ENCODE data around the gene AHRR. TPM values are rescaled to one million over a fixed set of nuclear protein-coding genes. Genes with fewer than 3 reads are reported as not detected.

AHRR gene
- total and polyA plus RNA-seq, 2 experiments from 2014 or later = 0.27 to 1.8 TPM

GRCh38 chr5:444226-444625 is 122.7 kb downstream of the AHRR start:
- H3K9me3 Mint-ChIP-seq = peaks cover 3% of the 10 kb centered on the region; the same call in 1 of the 3 replicates
- no peak overlapping the region for H3K27ac Mint-ChIP-seq
- H3K9me2 ChIP-seq (ENCODE audit: insufficient read depth) = no peaks in the 10 kb centered on the region
- H2AFZ ChIP-seq = no peak overlapping the region
- peaks cover 19% of the 10 kb centered on the region for H3K27me3 Mint-ChIP-seq (ENCODE audit: insufficient read depth, low read depth, poor library complexity)
- no peaks in the 10 kb centered on the region for H3F3A ChIP-seq (replicated peaks; ENCODE audit: low read depth)
- H3K4me1 Mint-ChIP-seq = peaks cover 3% of the 10 kb centered on the region; the same call in 2 of the 3 replicates
- DNase-seq (ENCODE audit: low spot score) (no peak), ATAC-seq (no peak)
- H3K4me3 Mint-ChIP-seq = peak overlapping the region; percentile 98
- peaks cover 28% of the 10 kb centered on the region for H3K36me3 Mint-ChIP-seq (ENCODE audit: low read depth)
- TF ChIP-seq, protein P1, sequence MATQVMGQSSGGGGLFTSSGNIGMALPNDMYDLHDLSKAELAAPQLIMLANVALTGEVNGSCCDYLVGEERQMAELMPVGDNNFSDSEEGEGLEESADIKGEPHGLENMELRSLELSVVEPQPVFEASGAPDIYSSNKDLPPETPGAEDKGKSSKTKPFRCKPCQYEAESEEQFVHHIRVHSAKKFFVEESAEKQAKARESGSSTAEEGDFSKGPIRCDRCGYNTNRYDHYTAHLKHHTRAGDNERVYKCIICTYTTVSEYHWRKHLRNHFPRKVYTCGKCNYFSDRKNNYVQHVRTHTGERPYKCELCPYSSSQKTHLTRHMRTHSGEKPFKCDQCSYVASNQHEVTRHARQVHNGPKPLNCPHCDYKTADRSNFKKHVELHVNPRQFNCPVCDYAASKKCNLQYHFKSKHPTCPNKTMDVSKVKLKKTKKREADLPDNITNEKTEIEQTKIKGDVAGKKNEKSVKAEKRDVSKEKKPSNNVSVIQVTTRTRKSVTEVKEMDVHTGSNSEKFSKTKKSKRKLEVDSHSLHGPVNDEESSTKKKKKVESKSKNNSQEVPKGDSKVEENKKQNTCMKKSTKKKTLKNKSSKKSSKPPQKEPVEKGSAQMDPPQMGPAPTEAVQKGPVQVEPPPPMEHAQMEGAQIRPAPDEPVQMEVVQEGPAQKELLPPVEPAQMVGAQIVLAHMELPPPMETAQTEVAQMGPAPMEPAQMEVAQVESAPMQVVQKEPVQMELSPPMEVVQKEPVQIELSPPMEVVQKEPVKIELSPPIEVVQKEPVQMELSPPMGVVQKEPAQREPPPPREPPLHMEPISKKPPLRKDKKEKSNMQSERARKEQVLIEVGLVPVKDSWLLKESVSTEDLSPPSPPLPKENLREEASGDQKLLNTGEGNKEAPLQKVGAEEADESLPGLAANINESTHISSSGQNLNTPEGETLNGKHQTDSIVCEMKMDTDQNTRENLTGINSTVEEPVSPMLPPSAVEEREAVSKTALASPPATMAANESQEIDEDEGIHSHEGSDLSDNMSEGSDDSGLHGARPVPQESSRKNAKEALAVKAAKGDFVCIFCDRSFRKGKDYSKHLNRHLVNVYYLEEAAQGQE (IDR thresholded peaks at IDR 0.05; ENCODE audit: unreplicated experiment) = no peak
- TF ChIP-seq ETS1 (IDR thresholded peaks at IDR 0.05) (no peak), POLR2AphosphoS5 (IDR thresholded peaks at IDR 0.05; ENCODE audit: low read depth) (no peak), ZNF114 (CRISPR knock-in tag; IDR thresholded peaks at IDR 0.05) (no peak), CREB1 (CRISPR knock-in tag; IDR thresholded peaks at IDR 0.05; ENCODE audit: low read depth) (no peak), EZH2 (IDR thresholded peaks at IDR 0.05; ENCODE audit: low read depth, unreplicated experiment) (no peak)
- H4K20me1 ChIP-seq (replicated peaks; ENCODE audit: insufficient read depth) = peaks cover 2% of the 10 kb centered on the region; the same call in 1 of the 2 replicates
- H3K4me1 ChIP-seq (ENCODE audit: insufficient read depth) = peaks cover 6% of the 10 kb centered on the region; the same call in 1 of the 2 replicates
- H3K4me3 ChIP-seq = peak overlapping the region; percentile 87
- no peak overlapping the region for H3K27ac ChIP-seq (ENCODE audit: low read depth)
- peaks cover 15% of the 10 kb centered on the region for H3K79me2 ChIP-seq (replicated peaks; ENCODE audit: insufficient read depth)
- peak overlapping the region; percentile 95; the same call in 1 of the 2 replicates for H3K4me2 ChIP-seq
- no peaks in the 10 kb centered on the region for H3K27me3 ChIP-seq (ENCODE audit: insufficient read depth)
- H3K36me3 ChIP-seq (ENCODE audit: insufficient read depth) = peaks cover 5% of the 10 kb centered on the region

GRCh38 chr5:445591-445990 is 124.1 kb downstream of the AHRR start:
- no peak for DNase-seq (ENCODE audit: low spot score)
- H3K27ac ChIP-seq (ENCODE audit: low read depth) = no peak overlapping the region
- peaks cover 6% of the 10 kb centered on the region; the same call in 1 of the 2 replicates for H3K4me1 ChIP-seq (ENCODE audit: insufficient read depth)
- no peak for ATAC-seq
- H3K4me2 ChIP-seq = no peak overlapping the region
- no peaks in the 10 kb centered on the region for H3K9me2 ChIP-seq (ENCODE audit: insufficient read depth)
- H2AFZ ChIP-seq = no peak overlapping the region
- Mint-ChIP-seq H3K9me3 (peaks cover 3% of the 10 kb centered on the region; the same call in 1 of the 3 replicates), H3K27ac (no peak overlapping the region), H3K4me1 (peaks cover 3% of the 10 kb centered on the region; the same call in 2 of the 3 replicates), H3K27me3 (ENCODE audit: insufficient read depth, low read depth, poor library complexity) (peaks cover 14% of the 10 kb centered on the region), H3K4me3 (no peak overlapping the region), H3K36me3 (ENCODE audit: low read depth) (peaks cover 39% of the 10 kb centered on the region)
- no peaks in the 10 kb centered on the region for H3K27me3 ChIP-seq (ENCODE audit: insufficient read depth)
- no peak overlapping the region for H3K4me3 ChIP-seq
- peaks cover 15% of the 10 kb centered on the region for H3K79me2 ChIP-seq (replicated peaks; ENCODE audit: insufficient read depth)
- peaks cover 16% of the 10 kb centered on the region for H3K36me3 ChIP-seq (ENCODE audit: insufficient read depth)
- H4K20me1 ChIP-seq (replicated peaks; ENCODE audit: insufficient read depth) = peaks cover 7% of the 10 kb centered on the region
- H3F3A ChIP-seq (replicated peaks; ENCODE audit: low read depth) = no peaks in the 10 kb centered on the region
- TF ChIP-seq CREB1 (CRISPR knock-in tag; IDR thresholded peaks at IDR 0.05; ENCODE audit: low read depth) (no peak), EZH2phosphoT487 (IDR thresholded peaks at IDR 0.05; ENCODE audit: unreplicated experiment) (no peak), EZH2 (IDR thresholded peaks at IDR 0.05; ENCODE audit: low read depth, unreplicated experiment) (no peak), ETS1 (IDR thresholded peaks at IDR 0.05) (no peak), POLR2AphosphoS5 (IDR thresholded peaks at IDR 0.05; ENCODE audit: low read depth) (no peak)
- TF ChIP-seq, protein P1 (IDR thresholded peaks at IDR 0.05; ENCODE audit: unreplicated experiment) = no peak
